Neural progenitor cell (in vitro differentiated cells): ENCODE data around the gene LRRN4. TPM values are rescaled to one million over a fixed set of nuclear protein-coding genes. Genes with fewer than 3 reads are reported as not detected.
"Not testable (repeated sequence)": the region's sequence is repeated elsewhere in the genome, so short reads cannot be mapped to it uniquely, and the experiment has no call there.

Experiments
- DNase-seq: peaks from one replicate; pipeline ENCODE4 v3.0.0-alpha.2; 2016; ENCODE audit warnings: low spot score
- H2AFZ ChIP-seq: fragments of 200-600 bp; sonication (generic); replicated peaks from 2 replicates; pipeline ENCODE4 v1.6.1; 2016; ENCODE audit warnings: antibody characterized with exemption
- H3F3A ChIP-seq: fragments of 200-600 bp; sonication (generic); 2 replicates; pipeline ENCODE4 v1.6.1; 2016; ENCODE audit warnings: antibody characterized with exemption, low read depth
- H3K27ac ChIP-seq: fragments of 200-600 bp; sonication (generic); 2 replicates; pipeline ENCODE4 v1.5.1; 2016; ENCODE audit warnings: mild to moderate bottlenecking
- H3K27me3 ChIP-seq: fragments of 200-600 bp; sonication (generic); 2 replicates; pipeline ENCODE4 v1.6.1; 2016; ENCODE audit warnings: mild to moderate bottlenecking, moderate library complexity
- H3K36me3 ChIP-seq: fragments of 200-600 bp; sonication (generic); 2 replicates; pipeline ENCODE4 v1.5.1; 2016
- H3K4me1 ChIP-seq: fragments of 200-600 bp; sonication (generic); 2 replicates; pipeline ENCODE4 v1.6.1; 2016; ENCODE audit warnings: mixed run types
- H3K4me2 ChIP-seq: fragments of 200-600 bp; sonication (generic); 2 replicates; pipeline ENCODE4 v1.6.1; 2016
- H3K4me3 ChIP-seq: fragments of 200-600 bp; sonication (generic); 2 replicates; pipeline ENCODE4 v1.5.1; 2016
- H3K79me2 ChIP-seq: fragments of 200-600 bp; sonication (generic); 2 replicates; pipeline ENCODE4 v1.6.1; 2016; ENCODE audit warnings: low read depth
- H3K9ac ChIP-seq: fragments of 200-600 bp; sonication (generic); 2 replicates; pipeline ENCODE4 v1.6.1; 2016
- H3K9me3 ChIP-seq: fragments of 200-600 bp; sonication (generic); 2 replicates; pipeline ENCODE4 v1.5.1; 2016; ENCODE audit warnings: low read depth
- H4K20me1 ChIP-seq: fragments of 200-600 bp; sonication (generic); 2 replicates; pipeline ENCODE4 v1.6.1; 2016; ENCODE audit warnings: low read depth
- H3K27ac Mint-ChIP-seq: 3 replicates; pipeline ENCODE4 v1.8.0; 2021; ENCODE audit warnings: mixed read lengths
- H3K27me3 Mint-ChIP-seq: 2 replicates; pipeline ENCODE4 v1.8.0; 2022; ENCODE audit warnings: low read depth, mild to moderate bottlenecking, inconsistent platforms, moderate library complexity, mixed read lengths; ENCODE audit not compliant: insufficient read depth
- H3K36me3 Mint-ChIP-seq: 3 replicates; pipeline ENCODE4 v1.8.0; 2021; ENCODE audit warnings: mixed read lengths
- H3K4me1 Mint-ChIP-seq: 3 replicates; pipeline ENCODE4 v1.8.0; 2021; ENCODE audit warnings: mixed read lengths
- H3K4me3 Mint-ChIP-seq: 3 replicates; pipeline ENCODE4 v1.8.0; 2021; ENCODE audit warnings: mild to moderate bottlenecking, moderate library complexity, mixed read lengths
- H3K9me3 Mint-ChIP-seq: 3 replicates; pipeline ENCODE4 v1.8.0; 2020; ENCODE audit warnings: mixed read lengths
- CTCF ChIP-seq: fragments of 200-600 bp; sonication (generic); IDR thresholded peaks from 2 replicates; pipeline ENCODE4 v1.5.1; 2017; ENCODE audit warnings: antibody characterized with exemption, mild to moderate bottlenecking
- EZH2 ChIP-seq: fragments of 200-600 bp; sonication (generic); IDR thresholded peaks from 2 replicates; pipeline ENCODE4 v1.6.1; 2017; ENCODE audit warnings: antibody characterized with exemption, mild to moderate bottlenecking, moderate library complexity
- EZH2phosphoT487 ChIP-seq: fragments of 200-600 bp; sonication (generic); IDR thresholded peaks from 2 replicates; pipeline ENCODE4 v1.6.1; 2017; ENCODE audit warnings: antibody characterized with exemption
- total RNA-seq: library from RNA; depleted of rRNA; stranded (reverse); fragments of >200 nt; gene quantifications from 2 replicates; pipeline ENCODE4 v1.2.3, GENCODE V29; 2015; ENCODE audit warnings: low replicate concordance

The LRRN4 gene
- total RNA-seq, 1 donor from 2014 or later: not detected

GRCh38 chr20:6034134-6034969 lies 19.5 kb downstream of the LRRN4 start:
- Histone ChIP-seq H3K9me3 (no peaks in the 10 kb centered on the region), H3K27me3 (no peaks in the 10 kb centered on the region), H3K79me2 (no peaks in the 10 kb centered on the region), H2AFZ (no peak overlapping the region), H4K20me1 (peaks cover 25% of the 10 kb centered on the region), H3K4me1 (no peaks in the 10 kb centered on the region), H3K4me2 (no peak overlapping the region), H3K27ac (no peak overlapping the region), H3K36me3 (peaks cover 9% of the 10 kb centered on the region), H3F3A (no peaks in the 10 kb centered on the region), H3K4me3 (no peak overlapping the region), H3K9ac (no peak overlapping the region)
- Mint-ChIP-seq H3K36me3 (peaks cover 21% of the 10 kb centered on the region), H3K27ac (no peak overlapping the region), H3K9me3 (no peaks in the 10 kb centered on the region), H3K4me1 (peaks cover 12% of the 10 kb centered on the region), H3K4me3 (no peak overlapping the region), H3K27me3 (peaks cover under 1% of the 10 kb centered on the region)
- no peak for TF ChIP-seq EZH2
- TF ChIP-seq EZH2phosphoT487: no peak
- TF ChIP-seq CTCF: no peak
- DNase-seq: no peak

- H3K4me3 ChIP-seq, H3K27me3 Mint-ChIP-seq, DNase-seq, H2AFZ ChIP-seq, H3K4me3 Mint-ChIP-seq, H3K79me2 ChIP-seq, H3K27ac Mint-ChIP-seq, H3F3A ChIP-seq, H3K4me2 ChIP-seq, H3K9ac ChIP-seq, H3K4me1 ChIP-seq, H3K27me3 ChIP-seq, H3K27ac ChIP-seq, H3K9me3 ChIP-seq, H3K4me1 Mint-ChIP-seq, H3K36me3 ChIP-seq, H3K9me3 Mint-ChIP-seq: not testable (repeated sequence)
- H3K36me3 Mint-ChIP-seq: peaks cover 20% of the 10 kb centered on the region
- H4K20me1 ChIP-seq: peaks cover 13% of the 10 kb centered on the region
These were observed 21.0 kb downstream of the LRRN4 start for GRCh38 chr20:6032907-6033306.

GRCh38 chr20:6030453-6031080 lies 23.3 kb downstream of the LRRN4 start:
- no peaks in the 10 kb centered on the region for H3K4me1 Mint-ChIP-seq
- no peak overlapping the region for H3K4me2 ChIP-seq
- H3K9me3 Mint-ChIP-seq: peaks cover 4% of the 10 kb centered on the region
- H3K4me1 ChIP-seq: no peaks in the 10 kb centered on the region
- H3K36me3 Mint-ChIP-seq: peaks cover 26% of the 10 kb centered on the region
- H3K79me2 ChIP-seq: no peaks in the 10 kb centered on the region
- H3K4me3 ChIP-seq: no peak overlapping the region
- DNase-seq: no peak
- H3K27ac Mint-ChIP-seq: no peak overlapping the region
- no peak overlapping the region for H3K9ac ChIP-seq
- H3K27me3 Mint-ChIP-seq: peaks cover 2% of the 10 kb centered on the region
- no peak overlapping the region for H3K27ac ChIP-seq
- H3K36me3 ChIP-seq: peaks cover 4% of the 10 kb centered on the region
- peaks cover 3% of the 10 kb centered on the region for H4K20me1 ChIP-seq
- no peaks in the 10 kb centered on the region for H3F3A ChIP-seq
- no peak overlapping the region for H2AFZ ChIP-seq
- H3K9me3 ChIP-seq: no peaks in the 10 kb centered on the region
- H3K4me3 Mint-ChIP-seq: no peak overlapping the region
- no peaks in the 10 kb centered on the region for H3K27me3 ChIP-seq
- TF ChIP-seq EZH2phosphoT487: no peak
- no peak for TF ChIP-seq CTCF

- no peak overlapping the region for H3K4me3 Mint-ChIP-seq
- Histone ChIP-seq H3K4me1 (no peaks in the 10 kb centered on the region), H3K9me3 (peaks cover 6% of the 10 kb centered on the region), H3K79me2 (no peaks in the 10 kb centered on the region), H2AFZ (no peak overlapping the region), H3K9ac (no peak overlapping the region), H4K20me1 (peaks cover 3% of the 10 kb centered on the region), H3K36me3 (peaks cover 4% of the 10 kb centered on the region), H3K27me3 (no peaks in the 10 kb centered on the region), H3K4me2 (no peak overlapping the region), H3K27ac (no peak overlapping the region), H3F3A (no peaks in the 10 kb centered on the region), H3K4me3 (no peak overlapping the region)
- DNase-seq: no peak
- TF ChIP-seq EZH2 (no peak), CTCF (no peak), EZH2phosphoT487 (no peak)
- peaks cover 30% of the 10 kb centered on the region for H3K36me3 Mint-ChIP-seq
- H3K27me3 Mint-ChIP-seq: peaks cover 2% of the 10 kb centered on the region
- H3K9me3 Mint-ChIP-seq: peaks cover 13% of the 10 kb centered on the region
- H3K27ac Mint-ChIP-seq: no peak overlapping the region
- H3K4me1 Mint-ChIP-seq: no peaks in the 10 kb centered on the region
These were observed 24.3 kb downstream of the LRRN4 start for GRCh38 chr20:6029538-6029937.
